Gastrocnemius medialis (tissue), 4 donors: Measurements from ENCODE around the gene FRAS1.

ENCODE experiments used
- CTCF ChIP-seq, 5 experiments: fragments of 450-650 bp in 3 of 5; fragments of 200-600 bp in 2 of 5; sonication (generic) in 2 of 5; IDR thresholded peaks in 4 of 5; conservative IDR thresholded peaks in 1 of 5; 1 replicate in 4 of 5; 2 replicates in 1 of 5; pipeline ENCODE4 v1.5.1; 2016 to 2019; ENCODE audit warnings: antibody characterized with exemption in 5 of 5, mild to moderate bottlenecking in 3 of 5, moderate library complexity in 3 of 5
- POLR2A ChIP-seq, 2 donors: fragments of 450-650 bp; IDR thresholded peaks; one replicate each; pipeline ENCODE4 v1.6.1; 2017; ENCODE audit warnings: antibody characterized with exemption in 2 of 2, mild to moderate bottlenecking in 2 of 2, moderate library complexity in 2 of 2

GRCh38 chr4:78509043-78509442 lies 451.9 kb downstream of the FRAS1 start:
- TF ChIP-seq CTCF (IDR thresholded peaks at IDR 0.05 in 4 of 5, conservative IDR thresholded peaks at IDR 0.05 in 1 of 5) (no peak), POLR2A (IDR thresholded peaks at IDR 0.05) (no peak)
